NCI-H2029 treated with DMSO at 0.1 percent for 48 hours (cell line): Measurements from ENCODE around the gene ATP5MC2.
A peak's percentile ranks its signal among the peaks of the same experiment; 100 is the strongest.
"Not testable (repeated sequence)": the region's sequence is repeated elsewhere in the genome, so short reads cannot be mapped to it uniquely, and the experiment has no call there.

Source experiments
- DNase-seq: peaks from one replicate; lab custom pipeline; 2025; lab: John Stamatoyannopoulos, UW

ATP5MC2 gene

DNA sequence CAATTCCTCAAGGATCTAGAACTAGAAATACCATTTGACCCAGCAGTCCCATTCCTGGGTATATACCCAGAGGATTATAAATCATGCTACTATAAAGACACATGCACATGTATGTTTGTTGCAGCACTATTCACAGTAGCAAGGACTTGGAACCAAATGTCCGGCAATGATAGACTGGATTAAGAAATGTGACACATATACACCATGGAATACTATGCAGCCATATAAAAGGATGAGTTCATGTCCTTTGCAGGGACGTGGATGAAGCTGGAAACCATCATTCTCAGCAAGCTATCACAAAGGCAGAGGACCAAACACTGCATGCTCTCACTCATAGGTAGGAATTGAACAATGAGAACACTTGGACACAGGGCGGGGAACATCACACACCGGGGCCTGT, 29.6 kb downstream of the ATP5MC2 start:
- DNase-seq = not testable (repeated sequence)

DNA sequence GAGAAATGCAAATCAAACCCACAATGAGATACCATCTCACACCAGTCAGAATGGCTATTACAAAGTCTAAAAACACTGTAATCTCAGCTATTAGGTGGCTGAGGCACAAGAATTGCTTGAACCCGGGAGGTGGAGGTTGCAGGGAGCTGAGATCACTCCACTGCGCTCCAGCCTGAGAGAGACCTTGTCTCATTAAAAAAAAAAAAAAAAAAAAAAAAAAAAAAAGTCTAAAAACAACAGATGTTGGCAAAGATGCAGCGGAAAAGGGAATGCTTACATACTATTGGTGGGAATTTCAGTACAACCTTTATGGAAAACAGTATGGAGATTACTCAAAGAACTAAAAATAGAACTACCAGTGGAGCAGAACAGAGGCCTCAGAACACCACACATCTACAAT, 30.7 kb downstream of the ATP5MC2 start:
- DNase-seq = no peak

DNA sequence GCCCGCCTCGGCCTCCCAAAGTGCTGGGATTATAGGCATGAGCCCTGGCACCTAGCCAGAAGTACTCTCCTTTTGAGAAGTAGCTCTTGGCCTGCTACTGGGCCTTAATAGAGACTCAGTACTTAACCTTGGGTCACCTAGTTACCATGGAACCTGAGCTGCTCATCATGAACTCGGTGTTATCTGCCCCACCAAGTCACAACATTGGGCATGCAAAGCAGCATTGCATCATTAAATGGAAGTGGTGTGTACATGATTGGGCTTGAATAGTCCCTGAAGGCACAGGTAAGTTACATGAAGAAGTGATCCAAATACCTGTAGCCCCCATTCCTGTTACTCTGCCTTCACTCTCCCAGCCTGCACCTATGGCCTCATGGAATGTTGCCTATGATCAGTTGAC, 31.8 kb downstream of the ATP5MC2 start:
- DNase-seq = no peak

DNA sequence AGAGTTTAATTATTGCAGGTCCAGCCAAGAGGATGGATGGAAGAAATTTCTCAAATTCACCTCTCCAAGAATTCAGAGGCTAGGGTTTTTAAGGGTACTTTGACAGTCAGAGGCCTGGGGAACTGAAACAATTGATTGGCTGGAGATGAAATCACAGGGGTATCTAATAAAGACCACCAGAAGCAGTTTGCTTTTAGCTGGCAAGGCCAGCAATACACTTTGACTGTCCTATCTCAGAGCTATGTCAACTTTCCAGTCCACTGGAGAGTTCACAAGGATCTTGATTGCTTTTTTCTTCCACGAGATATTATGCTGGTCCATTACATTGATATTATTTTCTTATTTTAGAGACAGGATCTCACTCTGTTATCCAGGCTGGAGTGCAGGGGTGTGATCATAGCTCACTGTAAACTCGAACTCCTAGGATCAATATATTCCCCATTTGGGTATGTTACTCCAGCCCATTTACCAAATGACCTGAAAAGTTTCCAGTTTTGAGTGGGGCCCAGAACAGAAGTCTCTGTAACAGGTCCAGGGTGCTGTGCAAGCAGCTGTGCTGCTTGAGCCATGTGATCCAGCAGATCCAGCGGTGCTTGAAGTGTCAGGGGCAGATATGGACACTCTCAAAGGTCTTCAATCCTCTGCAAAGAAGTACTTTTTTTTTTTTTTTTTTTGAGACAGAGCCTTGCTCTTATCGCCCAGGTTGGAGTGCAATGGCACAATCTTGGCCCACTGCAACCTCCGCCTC, 32.5 kb downstream of the ATP5MC2 start:
- DNase-seq = no peak

DNA sequence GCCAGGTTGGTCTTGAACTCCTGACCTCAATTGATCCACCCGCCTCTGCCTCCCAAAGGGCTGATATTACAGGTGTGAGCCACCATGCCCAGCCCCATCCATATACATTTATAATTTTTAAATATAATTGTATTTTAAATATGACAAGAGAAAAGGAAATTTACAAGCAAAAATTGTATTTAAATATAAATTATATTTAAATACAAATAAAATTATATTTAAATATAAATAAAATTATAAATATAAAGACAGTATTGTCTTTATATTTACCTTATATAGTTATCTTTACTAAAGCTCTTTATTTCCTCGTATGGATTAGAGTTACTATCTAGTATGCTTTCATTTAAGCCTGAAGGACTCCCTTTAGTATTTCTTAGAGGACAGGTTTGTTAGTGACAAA, 37.8 kb downstream of the ATP5MC2 start:
- DNase-seq = no peak

DNA sequence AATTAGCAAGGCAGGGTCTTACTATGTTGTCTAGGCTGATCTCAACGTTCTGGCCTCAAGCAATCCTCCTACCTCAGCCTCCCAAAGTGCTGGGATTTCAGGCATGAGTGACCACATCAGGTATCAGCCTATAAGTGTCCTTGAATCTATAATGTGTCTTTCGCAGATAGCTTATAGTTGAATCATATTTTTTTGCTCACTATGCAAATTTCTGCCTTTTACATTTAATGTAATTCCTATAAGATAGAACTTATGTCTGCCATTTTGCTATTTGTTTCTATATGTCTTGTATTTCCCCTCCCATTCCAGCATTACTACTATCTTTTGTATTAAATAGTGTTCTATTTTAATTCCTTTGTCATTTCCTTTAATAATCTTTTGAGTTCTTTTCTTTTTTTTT, 39.2 kb downstream of the ATP5MC2 start:
- DNase-seq = no peak

DNA sequence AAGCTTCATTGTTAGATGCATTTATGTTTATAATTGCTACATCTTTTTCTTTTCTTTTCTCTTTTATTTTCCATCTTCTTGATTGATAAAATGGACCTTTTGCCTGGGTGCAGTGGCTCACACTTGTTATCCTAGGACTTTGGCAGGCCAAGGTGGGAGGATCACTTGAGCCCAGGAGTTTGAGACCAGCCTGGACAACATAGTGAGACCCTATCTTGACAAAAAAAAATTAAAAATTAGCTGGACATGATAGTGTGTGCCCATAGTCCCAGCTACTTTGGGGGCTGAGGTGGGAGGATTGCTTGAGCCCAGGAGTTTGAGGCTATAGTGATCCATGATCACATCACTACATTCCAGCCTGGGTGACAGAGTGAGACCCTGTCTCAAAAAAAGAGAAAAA, 40.2 kb downstream of the ATP5MC2 start:
- DNase-seq = not testable (repeated sequence)

DNA sequence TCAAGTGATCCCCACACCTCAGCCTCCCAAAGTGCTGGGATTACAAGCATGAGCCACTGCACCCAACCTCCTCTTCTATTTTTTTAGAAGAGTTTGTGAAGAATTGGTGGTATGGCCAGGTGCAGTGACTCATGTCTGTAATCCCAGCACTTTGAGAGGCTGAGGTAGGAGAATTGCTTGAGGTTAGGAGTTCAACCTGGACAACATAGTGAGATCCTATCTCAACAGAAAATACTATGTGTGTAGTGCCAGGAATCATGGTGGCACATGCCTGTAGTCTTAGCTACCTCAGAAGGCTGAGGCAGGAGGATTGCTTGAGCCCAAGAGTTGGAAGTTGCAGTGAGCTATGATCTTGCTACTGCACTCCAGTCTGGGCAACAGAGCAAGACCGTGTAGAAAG, 44.2 kb downstream of the ATP5MC2 start:
- no peak for DNase-seq

DNA sequence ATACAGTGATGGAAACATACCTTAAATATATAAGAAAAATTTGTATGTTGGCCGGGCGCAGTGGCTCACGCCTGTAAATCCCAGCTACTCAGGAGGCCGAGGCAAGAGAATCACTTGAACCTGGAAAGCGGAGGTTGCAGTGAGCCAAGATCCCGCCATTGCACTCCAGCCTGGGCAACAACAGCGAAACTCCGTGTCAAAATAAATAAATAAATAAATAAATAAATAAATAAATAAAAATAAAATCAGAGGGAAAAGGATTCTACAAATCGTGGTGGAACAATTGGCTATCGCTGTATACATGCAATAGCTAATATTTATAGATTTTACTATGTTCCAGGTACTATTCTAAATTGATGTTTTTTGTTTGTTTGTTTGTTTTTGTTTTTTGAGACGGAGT, 48.0 kb downstream of the ATP5MC2 start:
- no peak for DNase-seq

DNA sequence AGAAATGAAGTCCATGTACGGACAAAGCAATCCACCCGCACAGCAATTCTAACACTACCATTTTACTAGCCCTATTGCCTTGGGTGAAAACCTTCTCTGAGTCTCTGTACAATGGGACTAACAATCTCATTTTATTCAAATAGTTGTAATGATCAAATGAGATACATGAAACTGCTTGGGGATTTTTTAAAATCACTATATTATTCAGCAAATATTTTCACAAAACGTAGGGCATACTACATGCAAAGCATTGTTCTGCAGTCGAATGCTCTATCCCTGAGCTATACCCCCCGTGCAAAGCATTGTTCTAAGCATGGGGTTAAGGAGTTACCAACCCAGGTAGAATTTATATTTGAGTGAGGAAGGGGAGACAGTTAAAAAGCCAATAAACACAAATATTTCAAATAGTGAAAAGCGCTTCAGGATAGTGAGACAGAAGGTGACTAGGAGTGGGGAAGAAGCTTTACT, 49.1 kb downstream of the ATP5MC2 start:
- DNase-seq = peak; percentile 88

DNA sequence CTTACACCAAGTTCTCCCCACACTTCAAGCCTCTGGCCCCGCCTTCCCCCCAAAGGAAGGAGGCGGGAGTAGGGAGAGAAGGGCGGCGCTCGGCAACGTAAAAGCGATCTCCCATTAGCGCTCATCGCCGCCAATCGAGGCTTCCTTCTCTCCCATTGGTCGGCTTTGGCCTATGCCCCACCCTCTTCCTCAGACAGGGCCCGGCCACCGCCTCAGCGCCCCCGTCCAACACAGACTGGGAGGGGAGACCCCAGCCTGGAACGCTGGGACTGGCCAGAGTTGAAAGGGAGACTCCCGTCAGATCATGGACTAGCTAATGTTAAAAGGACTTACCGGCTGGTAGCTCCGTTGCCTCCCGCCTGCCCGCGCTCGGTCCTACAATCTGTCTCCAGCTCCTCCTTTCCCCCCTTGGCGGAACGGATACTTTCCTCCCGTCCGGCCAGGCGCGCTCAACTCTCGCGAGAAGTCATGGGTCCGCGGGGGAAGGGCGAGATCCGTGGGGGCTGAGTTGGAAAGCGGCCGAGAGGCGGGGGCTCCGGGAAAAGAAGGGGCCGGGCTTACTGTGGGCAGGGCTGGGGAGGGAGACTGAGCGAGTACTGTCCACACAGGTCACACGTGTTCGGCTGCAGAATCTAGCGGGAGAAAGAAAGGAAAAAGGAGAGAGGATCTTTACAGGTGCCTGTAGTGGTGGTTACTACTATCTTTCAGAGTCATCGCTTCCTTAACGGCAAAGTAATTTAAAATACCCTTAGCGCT, 49.8 kb downstream of the ATP5MC2 start, which contains the start of gene ATF7:
Gene ATF7, minus strand, starts transcription at position 437 of the 756 bp plus-strand sequence. CDS start 25,382 bp downstream, outside the sequence.
- DNase-seq = peak; percentile 95

DNA sequence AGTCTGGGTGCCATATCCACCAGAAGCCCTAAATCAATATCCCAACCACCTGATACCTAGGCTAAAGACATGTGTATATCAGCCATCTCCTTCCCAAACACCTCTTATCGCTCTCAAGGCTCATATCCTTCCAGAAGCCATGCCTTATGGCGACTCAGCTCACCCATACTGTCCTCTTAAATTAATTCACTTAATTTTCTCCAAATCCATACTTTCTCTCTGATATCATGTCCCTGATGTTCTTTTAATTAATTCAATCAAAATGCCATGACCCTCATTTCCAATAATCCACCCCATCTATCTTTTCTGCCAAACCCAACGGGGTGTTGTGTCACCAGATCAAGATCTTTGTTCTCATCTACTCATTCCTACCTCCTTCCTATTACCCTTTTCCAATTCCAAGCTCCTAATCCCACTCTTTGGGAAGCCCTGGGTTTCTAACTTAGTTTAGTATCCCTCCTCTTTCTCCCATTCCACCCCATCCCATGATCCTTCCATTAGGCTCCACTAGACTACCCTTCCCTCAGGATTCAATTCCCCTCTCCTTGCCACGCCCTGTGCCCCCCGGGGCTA, 50.4 kb downstream of the ATP5MC2 start:
- DNase-seq = no peak

DNA sequence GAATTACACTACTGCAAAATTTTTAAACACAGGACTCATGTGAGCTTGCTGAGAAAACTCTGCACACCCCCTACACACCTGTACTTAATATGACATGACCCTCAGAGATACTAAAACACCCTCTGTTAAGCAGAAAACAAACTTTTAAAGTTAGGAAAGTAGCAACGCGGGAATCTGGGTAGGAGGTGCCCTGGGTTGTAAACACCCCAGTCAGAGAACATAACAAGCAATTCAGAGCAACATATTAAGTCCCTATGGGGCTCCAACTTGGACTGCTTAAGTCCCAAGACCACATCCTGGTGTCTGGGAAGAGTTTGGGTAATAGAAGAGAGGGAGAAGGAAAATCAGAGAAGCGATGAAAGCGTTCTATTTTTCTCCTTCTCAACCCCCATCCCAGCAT, 50.9 kb downstream of the ATP5MC2 start:
- no peak for DNase-seq

DNA sequence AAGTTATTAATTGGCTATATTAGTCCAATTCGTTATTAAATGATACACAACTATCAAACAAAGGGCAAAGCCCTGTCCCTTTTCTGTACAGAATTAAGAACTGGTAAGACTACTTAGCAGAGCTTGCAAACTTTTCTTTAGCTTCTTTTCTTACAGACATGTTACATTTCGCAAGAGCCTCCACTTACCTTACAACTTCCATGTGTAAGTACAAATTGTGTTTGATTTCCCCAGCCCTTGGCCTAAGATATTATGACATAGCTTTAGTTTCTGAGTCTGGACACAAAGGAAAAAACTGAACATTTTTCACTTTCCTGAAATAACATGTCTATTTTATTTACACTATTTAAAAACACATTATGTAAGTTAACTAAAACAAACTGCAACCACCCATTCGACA, 51.4 kb downstream of the ATP5MC2 start:
- no peak for DNase-seq

DNA sequence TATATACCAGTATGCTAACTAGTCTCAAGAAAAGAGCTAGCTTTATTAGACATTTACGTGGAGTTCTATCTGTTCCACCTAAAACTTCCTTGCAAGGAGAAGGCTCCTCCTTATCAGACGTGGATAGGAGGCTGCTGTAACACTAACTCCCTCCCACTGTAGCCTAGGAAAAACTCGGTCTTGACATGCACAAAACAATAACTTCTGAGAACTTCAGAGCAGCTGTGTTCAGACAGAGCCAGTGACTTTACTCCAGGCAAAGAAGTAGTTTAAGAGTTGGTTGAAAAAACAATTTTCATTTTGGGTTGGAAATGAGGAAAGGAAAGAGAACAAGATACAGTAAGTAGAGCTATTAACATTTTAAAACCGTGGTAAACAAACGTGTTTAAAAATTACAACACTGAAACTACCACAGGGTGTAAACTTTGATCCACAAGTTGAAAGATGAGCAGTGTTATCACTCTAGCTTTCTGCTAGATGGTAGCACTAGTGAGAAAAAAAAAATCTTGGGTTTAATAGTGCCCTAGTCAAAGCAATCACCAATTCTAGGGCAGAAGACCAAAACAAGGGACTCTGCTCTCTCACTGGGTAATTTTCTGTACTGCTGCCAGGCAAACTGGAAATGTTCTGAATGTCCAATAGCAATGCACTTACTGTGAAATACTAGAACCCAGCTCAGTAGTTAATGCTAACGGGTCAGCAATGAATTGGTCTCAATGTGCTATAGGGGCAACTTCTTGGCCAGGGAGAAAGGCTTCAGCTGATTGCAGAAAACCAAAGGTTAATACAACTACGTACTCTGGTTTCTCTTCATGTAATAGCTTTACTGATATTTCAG, 52.1 kb downstream of the ATP5MC2 start:
- no peak for DNase-seq

DNA sequence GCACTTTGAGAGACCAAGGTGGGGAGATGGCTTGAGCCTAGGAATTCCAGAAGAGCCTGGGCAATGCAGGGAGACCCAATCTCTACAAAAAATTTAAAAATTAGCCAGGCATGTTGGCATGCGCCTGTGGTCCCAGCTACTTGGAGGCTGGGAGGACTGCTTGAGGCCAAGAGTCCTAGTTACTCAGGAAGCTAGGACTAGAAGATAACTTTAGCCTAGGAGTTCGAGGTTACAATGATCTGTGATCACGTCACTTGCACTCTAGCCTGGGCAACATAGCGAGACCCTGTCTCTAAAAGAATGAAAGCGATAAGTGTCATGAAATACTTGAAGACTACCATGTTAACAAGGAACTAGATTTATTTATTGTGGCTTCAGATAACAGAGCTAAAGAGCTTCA, 53.2 kb downstream of the ATP5MC2 start:
- DNase-seq = no peak

DNA sequence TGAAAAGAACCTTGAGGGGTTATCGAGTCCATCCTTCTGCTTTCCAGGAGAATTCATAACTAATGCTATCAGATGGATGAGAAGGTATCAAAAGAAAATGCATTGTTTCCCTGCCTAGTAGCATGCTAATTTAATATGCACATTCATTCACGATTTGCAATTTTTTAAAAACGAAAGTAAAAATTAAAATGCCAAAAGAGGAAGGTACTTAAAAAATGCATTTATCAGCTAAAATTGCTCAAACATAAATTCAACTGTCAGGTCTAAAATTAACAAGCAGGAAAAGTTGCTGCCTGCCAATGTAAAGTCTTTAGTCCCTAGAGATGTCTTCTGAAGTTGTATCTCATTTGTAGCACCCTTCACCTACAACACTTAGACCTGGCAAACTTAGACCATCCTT, 57.6 kb downstream of the ATP5MC2 start:
- DNase-seq = no peak

DNA sequence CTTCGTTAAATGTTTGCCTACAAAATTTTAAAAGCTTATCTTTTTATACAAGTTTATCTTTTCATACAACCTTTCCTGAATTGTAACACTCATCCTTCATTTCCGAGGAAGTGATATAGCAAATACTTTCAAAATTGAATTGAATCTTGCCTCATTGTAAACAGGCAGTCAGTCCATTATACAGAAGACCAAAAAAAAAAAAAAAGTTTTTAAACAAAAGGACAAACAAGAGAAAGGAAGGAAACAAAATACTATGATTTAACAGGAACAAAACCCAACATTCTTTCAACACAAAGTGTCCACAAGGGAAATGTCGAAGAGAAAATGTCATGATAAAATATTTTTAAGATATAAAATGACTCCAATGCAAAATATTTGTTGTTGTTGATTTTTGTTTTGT, 58.2 kb downstream of the ATP5MC2 start:
- no peak for DNase-seq

DNA sequence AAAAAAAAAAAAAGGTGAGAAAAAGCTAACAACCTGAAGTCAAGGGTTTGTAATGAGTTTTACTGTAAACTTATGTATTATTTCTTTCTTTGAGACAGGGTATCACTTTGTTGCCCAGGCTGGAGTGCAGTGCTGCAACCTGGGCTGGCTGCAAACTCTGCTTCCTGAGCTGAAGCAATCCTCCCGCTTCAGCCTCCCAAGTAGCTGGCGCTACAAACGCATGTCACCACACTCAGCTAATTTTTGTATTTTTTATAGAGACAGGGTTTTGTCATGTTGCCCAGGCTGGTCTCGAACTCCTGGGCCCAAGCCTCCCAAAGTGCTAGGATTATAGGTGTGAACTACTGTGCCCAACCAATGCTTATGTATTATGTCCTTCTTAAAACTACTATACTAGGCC, 58.9 kb downstream of the ATP5MC2 start:
- DNase-seq = no peak
